NCI-H128 (cell line): Measurements from ENCODE around the gene SPAG16.

Experiments used
- DNase-seq: peaks from one replicate; lab custom pipeline; 2025; ENCODE audit not compliant: unreplicated experiment; lab: John Stamatoyannopoulos, UW

SPAG16 gene

GRCh38 chr2:214341646-214342045 lies 1057.4 kb downstream of the SPAG16 start:
- no peak for DNase-seq

GRCh38 chr2:214358506-214358905 lies 1074.2 kb downstream of the SPAG16 start:
- DNase-seq, result no peak

DNA sequence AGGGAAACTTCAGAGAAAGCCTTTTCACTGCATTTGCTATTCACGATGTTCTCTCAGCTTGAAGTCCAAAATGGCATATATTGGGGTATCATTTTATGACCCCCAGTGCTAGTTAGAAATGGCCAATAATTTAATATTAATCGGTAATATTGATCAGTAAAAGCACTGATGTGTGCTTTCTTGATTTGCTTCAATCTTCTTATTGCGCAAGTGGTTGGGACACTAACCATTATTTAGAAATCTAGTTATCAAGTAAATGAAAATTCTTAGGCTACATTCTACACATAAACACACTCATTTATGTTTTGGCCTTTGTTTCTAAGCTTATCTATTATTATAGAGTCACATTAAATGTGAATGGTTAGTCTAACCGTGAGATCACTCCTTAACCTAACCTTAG lies 1076.9 kb downstream of the SPAG16 start:
- DNase-seq, result no peak

GRCh38 chr2:214365549-214365948 lies 1081.3 kb downstream of the SPAG16 start:
- no peak for DNase-seq

DNA sequence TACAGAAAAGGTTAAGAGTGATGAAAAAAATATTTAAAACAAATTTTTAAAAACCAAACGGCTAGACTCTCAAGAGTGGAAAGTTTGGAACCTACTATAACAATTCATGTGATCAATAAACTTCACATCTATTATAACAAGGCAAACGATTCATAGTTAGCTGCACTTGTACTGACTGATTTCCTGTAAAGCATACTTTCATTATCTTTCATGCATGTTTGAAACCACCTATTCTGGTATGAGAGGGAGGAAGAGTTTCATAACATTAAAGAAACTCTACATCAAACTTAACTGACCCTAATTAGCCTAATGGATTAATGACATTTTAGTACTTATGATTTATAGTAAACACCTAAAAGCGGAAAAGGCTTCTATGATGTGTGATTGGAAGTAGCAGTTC lies 1082.9 kb downstream of the SPAG16 start:
- no peak for DNase-seq

DNA sequence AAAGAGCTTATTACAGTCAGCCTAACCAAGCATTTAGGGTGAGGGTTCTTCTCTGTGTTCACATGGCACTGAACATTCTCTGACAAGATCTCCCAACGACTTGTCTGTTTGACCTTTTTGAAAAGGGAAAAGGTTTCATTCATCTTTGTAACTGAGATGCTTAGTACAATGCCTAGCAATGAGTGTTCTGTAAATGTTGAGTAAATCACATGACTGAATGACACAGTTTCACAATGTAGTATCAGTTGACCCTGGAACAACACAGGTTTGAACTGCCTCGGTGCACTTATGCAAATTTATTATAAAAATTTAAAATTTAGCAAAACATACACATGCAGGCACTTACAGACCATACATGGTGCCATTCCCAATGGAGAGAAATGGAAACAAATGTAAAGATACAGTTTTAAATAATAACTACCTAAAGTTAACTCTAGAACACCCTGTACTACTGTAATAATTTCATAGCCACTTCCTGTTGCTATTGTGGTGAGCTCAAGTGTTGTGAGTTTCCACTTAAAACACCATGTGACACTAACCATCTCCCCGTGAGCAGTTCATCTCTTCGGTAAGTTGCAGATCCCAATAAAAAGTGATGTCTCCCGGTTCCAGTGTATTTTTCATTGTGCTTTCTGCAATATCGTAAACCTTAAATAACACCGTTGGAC lies 1092.5 kb downstream of the SPAG16 start:
- DNase-seq, result no peak

DNA sequence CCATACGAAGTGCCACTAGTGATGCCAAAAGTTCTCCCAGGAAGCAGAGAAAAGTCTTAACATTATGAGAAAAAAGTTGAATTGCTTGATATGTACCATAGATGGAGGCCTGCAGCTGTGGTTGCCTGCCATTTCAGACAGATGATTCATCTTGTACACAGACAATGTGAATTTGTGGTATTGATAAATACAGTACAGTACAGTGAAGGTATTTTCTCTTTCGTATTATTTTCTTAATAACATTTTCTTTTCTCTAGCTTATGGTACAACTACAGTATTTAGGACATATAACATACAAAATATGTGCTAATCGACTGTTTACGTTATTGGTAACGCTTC lies 1093.0 kb downstream of the SPAG16 start:
- no peak for DNase-seq

GRCh38 chr2:214378455-214379103 lies 1094.3 kb downstream of the SPAG16 start:
- DNase-seq, result no peak

DNA sequence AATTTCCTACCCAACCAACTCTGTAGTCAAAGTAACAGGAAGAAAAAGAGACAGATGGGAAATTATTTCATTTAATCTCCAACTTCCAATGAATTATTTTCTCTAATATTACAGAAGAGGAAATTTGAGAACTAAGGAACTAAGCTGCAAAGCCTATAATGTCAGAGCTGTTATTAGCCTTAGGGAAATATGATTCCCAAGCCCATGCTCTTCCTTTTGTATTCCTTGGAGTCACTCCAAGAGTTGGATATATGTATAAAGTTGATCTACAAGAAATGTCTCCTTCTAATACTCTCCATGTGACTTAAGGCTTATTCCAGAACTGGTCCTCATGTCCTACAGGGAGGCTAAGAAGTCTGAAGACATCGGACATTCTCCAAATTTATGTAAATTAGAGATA lies 1095.0 kb downstream of the SPAG16 start:
- DNase-seq, result no peak

- DNase-seq, result no peak
Observed at GRCh38 chr2:214380681-214381080, 1096.4 kb downstream of the SPAG16 start.

DNA sequence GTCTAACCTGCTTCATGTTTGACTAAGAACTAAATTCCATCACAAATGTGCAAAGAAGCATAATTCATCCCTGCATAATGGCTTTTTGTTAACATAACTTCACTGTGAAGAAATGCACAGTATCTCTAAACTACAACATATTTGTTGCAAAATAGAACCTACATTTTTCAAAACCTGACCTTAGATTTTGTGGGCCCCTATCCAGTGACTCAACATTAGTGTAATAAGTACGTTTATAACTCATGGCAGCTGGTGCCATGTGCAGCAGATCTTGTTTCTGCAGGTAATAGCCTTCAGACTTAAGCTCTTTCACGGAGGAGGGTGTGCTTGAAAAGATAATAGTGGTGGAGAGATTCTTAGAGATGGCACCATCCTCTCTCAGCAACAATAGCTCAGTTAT lies 1098.0 kb downstream of the SPAG16 start:
- DNase-seq, result no peak

- no peak for DNase-seq
Observed at GRCh38 chr2:214386720-214387119, 1102.5 kb downstream of the SPAG16 start.

GRCh38 chr2:214389334-214389733 lies 1105.1 kb downstream of the SPAG16 start:
- DNase-seq, result no peak

DNA sequence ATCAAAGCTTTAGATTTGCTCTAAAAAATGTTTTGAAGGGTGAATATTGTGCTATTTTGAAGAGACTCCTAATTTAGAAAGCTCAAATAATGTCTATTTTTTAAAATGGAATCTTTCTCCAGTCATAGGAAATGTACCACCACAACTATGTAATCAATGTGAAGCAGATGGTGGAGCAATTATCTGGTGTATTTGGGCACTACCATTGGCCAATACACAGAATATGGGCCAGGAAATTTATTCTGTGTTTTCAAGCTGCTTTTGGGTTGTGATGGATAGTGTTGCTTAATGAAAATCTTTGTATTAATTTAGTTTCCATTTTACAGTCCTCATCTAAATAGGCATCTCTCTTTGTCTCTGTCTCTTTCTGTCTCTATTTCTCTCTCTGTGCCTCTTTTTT lies 1109.5 kb downstream of the SPAG16 start:
- no peak for DNase-seq

GRCh38 chr2:214395040-214395439 lies 1110.8 kb downstream of the SPAG16 start:
- no peak for DNase-seq

- no peak for DNase-seq
Observed at GRCh38 chr2:214401580-214401979, 1117.3 kb downstream of the SPAG16 start.

- DNase-seq, result no peak
Observed at GRCh38 chr2:214410128-214410775, 1126.0 kb downstream of the SPAG16 start.

GRCh38 chr2:214410918-214411554 lies 1126.8 kb downstream of the SPAG16 start, which contains the start of gene VWC2L:
TSS of gene VWC2L (plus strand) at chr2:214411054. CDS start at chr2:214414194, 3,140 bp downstream.
- peak; percentile 16 for DNase-seq

DNA sequence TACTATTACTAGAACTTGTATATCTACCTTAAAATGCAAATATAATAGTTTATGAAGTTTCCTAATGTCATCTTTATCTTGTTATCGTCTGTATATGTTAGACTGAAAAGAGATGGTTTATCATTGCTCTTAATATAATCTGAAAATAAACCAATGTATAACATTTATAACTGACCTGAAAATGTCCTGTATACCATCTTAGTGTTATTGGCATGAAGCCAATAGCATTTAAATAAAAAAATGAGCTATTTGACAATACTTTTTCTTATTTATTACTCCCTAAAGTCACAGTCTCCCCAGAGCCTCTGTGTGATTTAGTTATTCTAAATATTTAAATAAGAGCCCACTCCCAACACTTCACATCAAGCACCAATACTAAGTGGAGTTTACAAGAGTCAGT lies 1128.4 kb downstream of the SPAG16 start:
- no peak for DNase-seq

DNA sequence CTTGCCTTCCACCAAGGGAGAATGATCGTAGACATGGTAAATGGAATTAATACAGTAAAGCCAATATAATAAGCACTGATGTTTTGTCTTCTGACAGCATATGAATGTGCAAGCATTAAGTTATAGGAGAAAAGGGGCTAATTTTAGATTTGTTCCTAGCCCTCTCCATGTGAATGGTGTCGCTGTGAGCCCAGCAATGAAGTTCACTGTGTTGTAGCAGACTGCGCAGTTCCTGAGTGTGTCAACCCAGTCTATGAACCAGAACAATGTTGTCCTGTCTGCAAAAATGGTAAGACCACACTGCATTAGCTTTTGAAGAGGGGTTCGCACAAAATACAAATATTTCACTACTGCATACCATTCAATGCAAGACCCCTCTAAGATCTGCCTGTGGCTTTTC lies 1152.2 kb downstream of the SPAG16 start:
- DNase-seq, result no peak

DNA sequence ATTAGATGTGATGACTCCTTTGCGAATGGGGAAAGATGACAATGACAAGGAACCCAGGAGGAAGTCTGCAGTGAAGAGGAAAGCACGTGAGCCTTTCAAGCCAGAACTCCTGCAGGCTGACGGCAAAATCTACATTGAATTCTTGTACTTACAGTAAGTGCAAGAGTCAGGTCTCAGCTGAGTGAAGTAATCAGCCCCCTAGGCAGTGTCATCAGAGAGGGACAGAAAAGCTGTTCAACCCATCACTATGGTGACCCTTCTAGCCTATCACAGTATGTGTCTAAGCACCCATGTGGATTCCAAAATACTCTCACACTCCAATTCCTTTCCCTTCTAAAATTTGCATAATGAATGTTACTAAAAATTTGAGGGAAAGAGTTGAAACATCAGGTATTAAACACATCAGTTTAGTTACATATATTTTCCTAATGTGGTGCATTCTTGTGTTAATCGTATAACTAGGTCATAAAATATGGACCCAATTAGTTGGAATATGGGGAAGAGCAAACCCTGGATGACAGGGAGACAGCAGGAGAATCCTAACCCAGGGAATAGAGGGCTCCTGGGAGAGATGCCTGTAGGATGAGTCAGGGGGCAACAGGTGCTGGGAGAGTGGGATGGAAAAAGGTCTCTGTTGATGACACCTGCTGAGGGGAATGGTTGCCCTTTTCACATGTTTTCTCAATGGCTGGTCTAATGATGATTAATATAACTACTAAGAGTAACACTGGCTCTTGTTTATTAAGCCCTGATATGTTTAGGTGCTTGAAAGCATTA lies 1166.0 kb downstream of the SPAG16 start:
- DNase-seq, result no peak
